ENCODE measurements around the gene ARL8B. TPM values are rescaled to one million over a fixed set of nuclear protein-coding genes. Genes with fewer than 3 reads are reported as not detected.

ARL8B gene
- total RNA-seq, 1 experiment from 2014 or later = 54.0 TPM

- TF ChIP-seq CTCF (conservative IDR thresholded peaks at IDR 0.05; ENCODE audit: low read depth, low read length) (no peak), EZH2 (IDR thresholded peaks at IDR 0.05; ENCODE audit: borderline replicate concordance, low read depth, low read length, poor library complexity, severe bottlenecking) (no peak)
- DNase-seq (ENCODE audit: low spot score) = peak; percentile 71
- no peaks in the 10 kb centered on the region for H3K27me3 ChIP-seq (replicated peaks; ENCODE audit: insufficient read depth, low read depth, low read length, poor library complexity)
- peak overlapping the region; percentile 84 for H3K27ac ChIP-seq (ENCODE audit: low read depth, low read length, poor library complexity, severe bottlenecking)
- H3K4me1 ChIP-seq (ENCODE audit: insufficient read depth, low read length, poor library complexity, severe bottlenecking) = peaks cover 42% of the 10 kb centered on the region
- POLR2A ChIA-PET (ENCODE audit: low non-redundant PET) = no interaction called here
- intact Hi-C loops (cut with micrococcal nuclease; ENCODE audit: unreplicated experiment) = no loop called here
- H3K9me3 ChIP-seq (ENCODE audit: low read depth, low read length, poor library complexity, severe bottlenecking) = no peaks in the 10 kb centered on the region
- CTCF ChIA-PET = no interaction called here
- H3K36me3 ChIP-seq (ENCODE audit: insufficient read depth, low read length, poor library complexity, severe bottlenecking) = peaks cover 72% of the 10 kb centered on the region
- no peak overlapping the region for H3K4me3 ChIP-seq (ENCODE audit: low read depth, low read length, poor library complexity, severe bottlenecking)
- BruUV-seq (replicated peaks) = no TSS peak
Observed at GRCh38 chr3:5202222-5202621, 80.1 kb downstream of the ARL8B start.

DNA sequence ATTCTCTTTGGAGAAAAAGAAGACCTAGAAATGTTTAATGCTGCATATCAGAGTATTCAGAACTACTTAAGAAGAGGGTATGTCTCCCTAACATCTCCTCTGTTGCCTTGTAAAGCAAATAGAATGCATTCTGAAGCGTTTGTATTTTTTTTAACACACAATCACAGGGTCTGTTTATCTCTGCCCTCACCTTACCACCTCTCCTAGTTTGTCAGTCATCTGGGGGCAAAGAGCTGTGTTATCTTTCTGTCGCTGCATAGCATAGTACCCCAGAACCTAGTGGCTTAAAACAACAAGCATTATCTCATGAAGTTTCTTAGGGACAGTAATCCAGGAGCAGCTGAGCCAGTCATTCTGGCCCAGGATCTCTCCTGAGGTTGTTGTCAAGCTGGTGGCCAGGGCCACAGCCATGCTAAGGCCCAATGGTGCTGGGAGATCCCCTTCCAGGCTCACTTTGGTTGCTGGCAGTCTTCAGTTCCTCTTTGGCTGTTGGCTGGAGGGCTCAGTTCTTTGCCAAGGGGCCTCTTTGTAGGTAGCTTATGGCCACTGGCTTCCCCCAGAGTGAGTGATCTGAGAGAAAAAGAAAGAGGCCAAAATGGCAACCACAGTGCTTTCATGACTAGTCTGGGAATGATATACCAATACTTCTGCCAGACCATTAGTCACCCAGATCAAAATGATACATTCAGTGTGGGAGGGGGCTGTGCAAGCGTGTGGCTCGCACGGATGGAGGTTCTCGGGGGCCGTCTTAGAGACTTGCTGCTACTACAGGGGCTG lies 83.3 kb downstream of the ARL8B start:
- ChIA-PET POLR2A (ENCODE audit: low non-redundant PET) (no interaction called here), CTCF (interaction anchor here (0.6 kb wide), 1 partner anchor 11 kb away, joined by 4 read pairs; no protein-coding TSS in a partner anchor)
- Histone ChIP-seq H3K36me3 (ENCODE audit: insufficient read depth, low read length, poor library complexity, severe bottlenecking) (peaks cover 90% of the 10 kb centered on the region), H3K4me1 (ENCODE audit: insufficient read depth, low read length, poor library complexity, severe bottlenecking) (peaks cover 20% of the 10 kb centered on the region), H3K9me3 (ENCODE audit: low read depth, low read length, poor library complexity, severe bottlenecking) (no peaks in the 10 kb centered on the region), H3K4me3 (ENCODE audit: low read depth, low read length, poor library complexity, severe bottlenecking) (no peak overlapping the region), H3K27me3 (replicated peaks; ENCODE audit: insufficient read depth, low read depth, low read length, poor library complexity) (no peaks in the 10 kb centered on the region), H3K27ac (ENCODE audit: low read depth, low read length, poor library complexity, severe bottlenecking) (no peak overlapping the region)
- no peak for TF ChIP-seq EZH2 (IDR thresholded peaks at IDR 0.05; ENCODE audit: borderline replicate concordance, low read depth, low read length, poor library complexity, severe bottlenecking)
- TF ChIP-seq CTCF (conservative IDR thresholded peaks at IDR 0.05; ENCODE audit: low read depth, low read length) = no peak
- no TSS peak for BruUV-seq (replicated peaks)
- intact Hi-C loops (cut with micrococcal nuclease; ENCODE audit: unreplicated experiment) = no loop called here
- DNase-seq (ENCODE audit: low spot score) = no peak

GRCh38 chr3:5210926-5211325 lies 88.8 kb downstream of the ARL8B start:
- Histone ChIP-seq H3K4me3 (ENCODE audit: low read depth, low read length, poor library complexity, severe bottlenecking) (no peak overlapping the region), H3K27me3 (replicated peaks; ENCODE audit: insufficient read depth, low read depth, low read length, poor library complexity) (no peaks in the 10 kb centered on the region), H3K4me1 (ENCODE audit: insufficient read depth, low read length, poor library complexity, severe bottlenecking) (no peaks in the 10 kb centered on the region), H3K36me3 (ENCODE audit: insufficient read depth, low read length, poor library complexity, severe bottlenecking) (peaks cover 93% of the 10 kb centered on the region), H3K27ac (ENCODE audit: low read depth, low read length, poor library complexity, severe bottlenecking) (no peak overlapping the region), H3K9me3 (ENCODE audit: low read depth, low read length, poor library complexity, severe bottlenecking) (no peaks in the 10 kb centered on the region)
- TF ChIP-seq EZH2 (IDR thresholded peaks at IDR 0.05; ENCODE audit: borderline replicate concordance, low read depth, low read length, poor library complexity, severe bottlenecking) (no peak), CTCF (conservative IDR thresholded peaks at IDR 0.05; ENCODE audit: low read depth, low read length) (no peak)
- no peak for DNase-seq (ENCODE audit: low spot score)
- no TSS peak for BruUV-seq (replicated peaks)
- intact Hi-C loops (cut with micrococcal nuclease; ENCODE audit: unreplicated experiment) = no loop called here
- ChIA-PET POLR2A (ENCODE audit: low non-redundant PET) (no interaction called here), CTCF (no interaction called here)
